Measurements from ENCODE around the gene MAPK8.

The MAPK8 gene

GRCh38 chr10:48464871-48465736, 158.6 kb downstream of the MAPK8 start:
- no peak for DNase-seq

DNA sequence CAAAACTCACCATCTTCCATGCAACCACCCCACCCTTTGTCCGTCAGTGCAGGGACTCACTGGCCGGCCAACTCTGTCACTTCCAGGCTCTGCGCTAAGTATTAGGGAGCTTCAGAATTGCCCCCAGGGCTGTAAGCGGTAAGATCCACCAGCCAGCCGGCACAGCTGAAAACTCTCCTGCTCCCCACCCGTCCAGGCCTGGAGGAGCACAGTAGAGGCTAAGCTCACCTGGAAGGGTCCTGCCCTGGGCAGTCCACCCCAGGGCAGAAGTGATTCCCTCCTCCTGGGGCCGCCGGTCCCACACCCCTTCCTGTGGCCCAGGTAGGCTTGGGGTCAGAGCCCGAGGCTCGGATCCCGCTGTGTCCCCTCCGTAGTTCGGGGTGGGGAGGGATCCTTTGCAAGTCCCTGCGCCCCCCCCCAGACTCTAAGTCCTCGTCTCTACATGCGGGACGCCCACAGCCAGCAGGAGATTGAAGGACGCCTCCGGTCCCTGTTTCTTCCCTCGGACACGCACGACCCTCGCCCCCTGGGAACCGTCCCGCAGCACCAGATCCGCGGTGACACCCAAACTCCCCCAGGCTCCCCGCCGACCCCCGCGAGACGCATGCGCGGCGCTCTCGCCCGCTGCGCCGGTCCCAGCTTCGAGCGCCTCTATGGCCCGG, 159.5 kb downstream of the MAPK8 start:
- no peak for DNase-seq

GRCh38 chr10:48466611-48467240, 160.2 kb downstream of the MAPK8 start:
- DNase-seq, result no peak

DNA sequence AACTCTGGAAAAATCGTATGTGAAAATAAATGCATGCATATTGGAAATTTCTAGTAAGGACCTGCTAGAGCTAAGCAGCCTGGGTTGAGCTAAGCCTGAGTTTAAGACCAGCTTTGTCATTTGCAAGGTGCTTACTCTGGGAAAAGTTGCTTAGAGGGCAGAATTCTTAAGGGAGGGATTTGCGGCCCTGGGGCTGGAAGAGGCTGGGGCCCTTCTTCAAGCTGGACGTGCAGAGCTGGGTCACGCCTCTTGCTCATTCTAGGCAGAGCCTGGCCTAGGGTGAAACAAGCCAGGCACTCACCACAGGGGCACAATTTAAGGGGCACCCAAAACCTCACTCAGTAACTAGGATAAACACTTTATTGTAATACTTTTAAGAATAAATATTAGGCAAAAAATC, 161.2 kb downstream of the MAPK8 start:
- DNase-seq, result no peak

DNA sequence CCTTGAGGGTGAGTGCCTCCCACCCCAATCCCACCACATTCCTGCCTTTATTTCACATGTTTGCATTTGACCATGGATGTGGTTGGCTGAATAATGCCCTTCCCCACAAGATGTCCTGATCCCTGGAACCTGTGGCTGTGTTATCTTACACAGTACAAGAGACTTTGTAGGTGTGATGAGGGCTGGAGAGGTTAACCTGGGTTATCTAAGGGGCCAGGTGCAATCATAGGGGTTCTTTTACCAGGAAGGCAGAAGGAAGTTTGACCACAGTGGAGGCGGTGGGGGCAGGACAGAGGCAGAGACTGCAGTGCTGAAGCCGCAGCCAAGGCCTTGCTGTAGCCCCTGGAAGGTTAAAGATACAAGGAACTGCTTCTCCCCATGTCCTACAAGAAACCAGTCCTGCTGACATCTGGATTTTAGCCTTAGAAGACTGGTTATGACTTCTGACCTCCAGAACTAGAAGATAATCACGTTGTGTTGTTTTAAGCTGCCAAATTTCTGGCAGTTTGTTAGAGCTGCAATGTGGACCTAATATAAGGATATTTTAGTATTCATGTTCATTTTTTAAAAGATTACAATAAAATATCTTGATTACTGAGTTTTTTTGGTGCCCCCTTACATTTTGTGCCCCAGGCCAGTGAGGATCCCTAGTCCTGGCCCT, 161.8 kb downstream of the MAPK8 start:
- no peak for DNase-seq

GRCh38 chr10:48468866-48469511, 162.5 kb downstream of the MAPK8 start:
- no peak for DNase-seq

DNA sequence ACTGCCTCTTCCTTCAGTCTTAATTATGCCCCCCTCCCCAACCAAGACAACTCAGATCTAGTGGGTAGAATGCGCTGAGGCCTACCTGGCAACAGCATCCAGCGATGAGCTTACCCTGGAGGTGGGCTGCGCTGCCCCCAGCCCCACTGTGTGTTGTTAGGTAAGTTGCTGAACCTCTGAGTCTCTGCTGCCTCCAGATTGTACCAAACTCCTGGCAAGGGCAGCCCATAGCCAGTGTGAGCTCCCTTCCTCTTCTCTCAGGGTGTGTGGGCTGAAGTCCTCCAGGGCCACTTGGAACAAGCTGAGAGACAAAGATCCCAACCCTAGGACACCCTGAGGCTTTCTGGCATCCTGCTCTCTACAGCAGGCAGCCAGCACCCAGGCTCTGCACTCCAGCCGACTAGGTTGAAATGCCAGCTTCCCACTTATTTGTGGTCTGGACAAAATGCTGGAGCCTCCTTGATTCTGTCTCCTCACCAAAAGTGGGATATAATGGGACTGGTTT, 163.1 kb downstream of the MAPK8 start:
- DNase-seq, result no peak

- no peak for DNase-seq
Measured at GRCh38 chr10:48470115-48470892, 163.8 kb downstream of the MAPK8 start.

GRCh38 chr10:48470893-48471805, 164.7 kb downstream of the MAPK8 start:
- DNase-seq, result no peak

DNA sequence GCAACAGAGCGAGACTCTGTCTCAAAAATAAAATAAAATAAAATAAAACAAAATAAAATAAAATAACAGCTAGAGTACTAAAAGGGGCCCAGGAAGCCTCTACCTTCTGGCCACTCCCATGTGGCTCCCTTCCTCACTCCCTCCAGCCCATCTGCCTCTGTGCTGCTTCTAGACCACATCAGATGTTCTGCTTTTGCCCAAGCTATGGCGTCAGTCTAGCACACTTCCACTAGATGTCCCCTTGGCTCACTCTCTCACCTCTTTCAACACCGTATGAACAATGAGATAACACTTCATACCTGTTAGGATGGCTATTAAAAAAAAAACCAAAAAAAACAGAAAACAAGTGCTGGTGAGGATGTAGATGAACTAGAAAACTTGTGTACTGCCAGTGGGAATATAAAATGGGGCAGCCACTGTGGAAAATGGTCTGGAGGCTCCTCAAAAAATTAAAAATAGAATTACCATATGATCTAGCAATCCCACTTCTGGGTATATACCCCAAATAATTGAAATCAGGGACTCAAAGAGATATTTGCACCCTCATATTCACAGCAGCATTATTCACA, 166.1 kb downstream of the MAPK8 start:
- no peak for DNase-seq

GRCh38 chr10:48473704-48474103, 167.2 kb downstream of the MAPK8 start:
- DNase-seq, result no peak

DNA sequence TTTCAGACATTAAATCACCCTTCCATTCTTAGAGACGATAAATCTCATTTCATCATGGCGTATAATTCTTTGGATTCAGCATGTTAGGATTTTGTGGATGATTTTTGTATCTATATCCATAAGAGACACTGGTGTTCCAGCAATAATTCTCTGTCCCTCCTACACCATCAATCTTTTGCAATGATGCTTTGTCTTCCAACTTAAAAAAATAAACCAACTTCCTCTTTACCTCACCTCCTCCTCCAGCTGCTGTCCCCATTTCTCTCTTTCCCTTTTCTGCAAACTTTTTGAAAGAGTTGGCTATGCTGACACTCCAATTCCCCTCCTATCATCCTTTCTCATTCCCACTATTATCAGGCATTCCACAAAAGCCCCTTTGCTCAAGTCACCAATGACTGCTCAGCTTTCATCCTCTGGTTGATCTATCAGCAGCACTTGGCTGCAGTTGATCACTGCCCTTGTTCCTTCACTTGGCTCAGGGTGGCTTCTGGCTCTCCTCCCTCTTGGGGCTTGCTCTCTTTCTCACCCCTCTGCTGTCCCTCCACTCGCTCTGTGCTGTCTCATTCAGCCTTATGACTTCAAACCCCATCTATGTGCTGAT, 168.4 kb downstream of the MAPK8 start:
- DNase-seq, result no peak

DNA sequence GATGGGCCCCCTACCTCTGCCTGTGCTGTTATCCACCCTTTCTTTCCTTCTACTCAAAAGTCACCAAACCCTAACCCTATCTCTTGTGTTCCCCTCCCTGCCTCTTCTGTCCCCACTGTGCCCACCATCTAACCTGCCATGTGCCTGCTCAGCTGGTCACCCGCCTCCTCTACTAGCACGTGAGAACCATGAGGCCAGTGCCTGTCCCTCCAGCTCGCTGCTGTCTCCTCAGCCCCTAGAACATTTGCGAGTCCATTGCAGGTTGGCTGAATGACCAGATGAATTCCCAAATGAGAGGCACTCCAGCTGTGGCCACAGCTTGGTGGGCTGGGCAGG, 169.4 kb downstream of the MAPK8 start:
- DNase-seq, result no peak

DNA sequence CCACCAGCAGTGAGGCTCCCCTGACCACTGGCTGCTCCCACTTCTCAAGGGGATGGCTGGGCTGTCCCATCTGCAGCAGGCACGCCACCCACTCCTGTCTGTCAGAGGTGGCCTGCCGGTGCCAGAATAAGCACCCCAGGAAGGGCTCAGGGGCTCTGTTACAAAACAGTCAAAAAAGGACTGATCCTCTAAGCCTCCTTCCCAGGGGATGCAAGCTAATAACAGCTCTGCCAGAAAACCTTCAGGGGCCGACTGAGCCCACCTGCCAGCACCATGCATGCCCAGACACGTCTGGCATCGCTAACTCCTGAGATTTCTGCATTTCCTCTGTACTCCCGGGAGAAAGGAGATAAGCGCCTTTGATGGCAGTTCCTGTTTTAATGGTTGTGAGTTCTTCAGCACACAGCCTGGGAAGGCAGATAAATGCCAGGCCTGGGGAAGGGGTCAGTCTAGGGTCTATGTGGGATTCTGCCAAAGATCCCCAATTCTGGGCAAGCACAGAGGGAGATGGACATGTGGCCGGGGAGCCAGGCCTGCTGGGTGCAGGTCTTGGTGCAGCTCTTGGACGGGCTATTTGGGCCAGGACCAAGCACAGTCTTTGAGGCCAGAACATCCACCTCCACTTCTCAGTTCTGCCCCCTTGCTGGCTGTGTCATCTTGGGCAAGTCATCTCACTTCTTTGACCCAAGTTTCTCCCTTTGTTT, 170.0 kb downstream of the MAPK8 start:
- no peak for DNase-seq

GRCh38 chr10:48477141-48477540, 170.7 kb downstream of the MAPK8 start:
- DNase-seq, result no peak

- no peak for DNase-seq
Measured at GRCh38 chr10:48477616-48478015, 171.1 kb downstream of the MAPK8 start.

DNA sequence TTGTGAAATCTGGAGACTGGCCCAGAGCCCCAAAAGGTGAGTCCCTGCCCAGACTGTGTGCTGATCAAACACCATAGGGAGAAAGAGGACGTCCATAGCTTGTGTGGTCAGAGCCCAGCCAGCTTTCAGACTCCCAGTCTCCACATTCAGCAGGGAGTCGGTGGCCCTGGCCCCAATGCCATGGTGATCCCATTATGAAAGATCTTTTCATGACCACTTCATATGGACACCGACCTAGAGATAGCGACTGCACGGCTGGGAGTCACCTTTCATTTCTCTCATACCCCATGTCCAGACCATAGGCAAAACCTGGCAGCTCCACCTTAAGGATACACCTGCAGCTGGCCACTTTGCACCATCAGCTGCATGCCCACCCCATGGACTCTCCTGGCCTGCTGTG, 172.0 kb downstream of the MAPK8 start:
- no peak for DNase-seq

DNA sequence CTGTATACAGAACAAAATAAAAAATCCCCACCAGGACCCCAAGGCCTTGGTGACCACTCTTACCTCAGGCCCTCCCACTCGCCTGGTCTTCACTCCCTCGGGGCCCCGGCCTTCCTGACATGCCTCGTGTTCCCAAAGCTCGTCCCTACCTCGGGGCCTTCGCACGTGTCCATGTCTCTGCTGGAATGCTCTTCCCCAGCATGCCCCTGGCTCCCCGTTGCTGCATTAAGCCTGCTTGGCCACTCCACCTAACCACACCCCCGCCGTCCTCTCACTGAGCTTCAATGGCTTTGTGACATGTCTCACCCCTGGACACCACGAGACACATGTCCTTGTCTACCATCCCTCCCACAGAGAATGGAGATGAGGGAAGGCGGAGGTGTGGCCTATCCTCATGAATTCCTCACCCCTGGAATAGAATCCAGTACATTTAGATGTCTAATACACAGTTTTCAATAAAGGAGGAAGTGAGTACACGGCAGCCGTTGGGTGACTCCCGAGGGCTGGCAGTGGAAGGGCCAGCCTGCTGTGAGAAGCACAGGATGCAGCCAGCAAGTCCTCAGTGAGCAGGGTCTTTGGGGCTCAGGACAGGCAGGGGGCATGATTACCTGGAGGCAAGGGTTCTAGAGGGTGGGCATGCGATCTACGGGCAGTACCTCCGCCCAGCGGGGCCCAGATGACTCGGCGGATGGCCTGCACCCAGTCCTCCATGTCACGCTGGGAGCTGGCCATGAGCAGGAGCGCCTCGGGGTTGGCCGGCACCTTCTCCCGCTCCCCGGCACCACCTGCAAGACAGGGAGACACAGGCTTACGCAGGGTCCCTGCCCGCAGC, 172.7 kb downstream of the MAPK8 start:
- DNase-seq, result no peak

Data from NCI-H1048 (cell line).